HG03460 (cell line): ENCODE measurements around the gene TRIM28.
"Not testable (repeated sequence)": the region's sequence is repeated elsewhere in the genome, so short reads cannot be mapped to it uniquely, and the experiment has no call there.

Experiments used
- ATAC-seq: cut with Tn5 transposase; IDR thresholded peaks from one replicate; pipeline ENCODE4 v1.9.1; 2021; ENCODE audit not compliant: unreplicated experiment

The TRIM28 gene

GRCh38 chr19:58543826-58544590, at the start of gene TRIM28:
TRIM28 (plus strand) TSS chr19:58544064; CDS start chr19:58544758, 694 bp downstream.
- peak; percentile 79 for ATAC-seq

- ATAC-seq = no peak
These were observed 46.2 kb upstream of the TRIM28 start for GRCh38 chr19:58497634-58498170.

GRCh38 chr19:58498316-58499020, 45.4 kb upstream of the TRIM28 start:
- ATAC-seq = peak; percentile 6

GRCh38 chr19:58499021-58499927, 44.6 kb upstream of the TRIM28 start:
- peak; percentile 87 for ATAC-seq

GRCh38 chr19:58500242-58500641, 43.6 kb upstream of the TRIM28 start:
- ATAC-seq = no peak

GRCh38 chr19:58507602-58508223, 36.2 kb upstream of the TRIM28 start:
- not testable (repeated sequence) for ATAC-seq

- no peak for ATAC-seq
These were observed 34.2 kb upstream of the TRIM28 start for GRCh38 chr19:58509731-58510083.

- no peak for ATAC-seq
These were observed 33.6 kb upstream of the TRIM28 start for GRCh38 chr19:58510084-58510862.

- no peak for ATAC-seq
These were observed 32.3 kb upstream of the TRIM28 start, which contains the start of gene SLC27A5 for GRCh38 chr19:58511353-58512208. SLC27A5 (minus strand) TSS chr19:58511992; CDS start chr19:58511955, 37 bp downstream.

GRCh38 chr19:58513213-58513693, 30.6 kb upstream of the TRIM28 start:
- no peak for ATAC-seq

- peak; percentile 58 for ATAC-seq
These were observed 29.9 kb upstream of the TRIM28 start for GRCh38 chr19:58513694-58514563.

GRCh38 chr19:58514564-58515022, 29.3 kb upstream of the TRIM28 start:
- ATAC-seq = no peak

GRCh38 chr19:58515259-58515658, 28.6 kb upstream of the TRIM28 start:
- ATAC-seq = no peak

GRCh38 chr19:58516246-58516836, 27.5 kb upstream of the TRIM28 start:
- no peak for ATAC-seq

GRCh38 chr19:58516964-58517833, 26.7 kb upstream of the TRIM28 start:
- no peak for ATAC-seq
